Measurements from ENCODE around the gene LIAS. TPM values are rescaled to one million over a fixed set of nuclear protein-coding genes. Genes with fewer than 3 reads are reported as not detected.

Gene LIAS
- polyA plus RNA-seq, 2 donors: 14.2 to 15.2 TPM

DNA sequence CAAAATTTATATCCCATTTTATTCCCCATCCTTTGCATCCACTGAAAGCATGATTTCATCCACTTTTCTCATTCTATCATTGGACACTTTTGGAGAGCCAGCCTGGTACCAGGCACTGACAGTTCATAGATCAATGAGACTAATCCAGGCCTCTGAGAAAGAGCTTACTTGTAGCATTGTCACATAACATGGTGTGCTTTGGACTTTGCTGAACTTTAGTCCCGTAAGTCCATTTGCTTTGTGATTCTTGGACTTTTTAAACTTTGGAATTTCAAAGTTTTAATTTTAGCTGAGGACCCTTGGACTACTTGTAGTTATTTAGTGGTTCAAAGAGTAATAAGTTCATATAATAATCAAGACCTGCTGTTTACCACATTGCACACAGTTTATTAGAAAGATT lies 11.5 kb downstream of the LIAS start:
- Histone ChIP-seq H3K27me3 (ENCODE audit: control insufficient read depth in 1 of 2, insufficient read depth in 2 of 2, low read length in 2 of 2) (no peaks in the 10 kb centered on the region), H3K4me1 (ENCODE audit: control insufficient read depth in 2 of 2, insufficient read depth in 2 of 2, low read length in 1 of 2) (no peaks in the 10 kb centered on the region), H3K36me3 (ENCODE audit: control insufficient read depth in 2 of 2, insufficient read depth in 2 of 2, low read length in 1 of 2) (no peaks in the 10 kb centered on the region), H3K4me3 (ENCODE audit: low read depth in 1 of 2, low read length in 2 of 2) (no peak overlapping the region), H3K9me3 (ENCODE audit: control insufficient read depth in 2 of 2, insufficient read depth in 1 of 2, low read depth in 1 of 2, low read length in 1 of 2) (no peaks in the 10 kb centered on the region), H3K27ac (ENCODE audit: low read depth in 2 of 2, low read length in 1 of 2) (no peak overlapping the region)
- WGBS, 2 donors: 83 to 89% methylated on average over 1 of the region's 1 CpG

DNA sequence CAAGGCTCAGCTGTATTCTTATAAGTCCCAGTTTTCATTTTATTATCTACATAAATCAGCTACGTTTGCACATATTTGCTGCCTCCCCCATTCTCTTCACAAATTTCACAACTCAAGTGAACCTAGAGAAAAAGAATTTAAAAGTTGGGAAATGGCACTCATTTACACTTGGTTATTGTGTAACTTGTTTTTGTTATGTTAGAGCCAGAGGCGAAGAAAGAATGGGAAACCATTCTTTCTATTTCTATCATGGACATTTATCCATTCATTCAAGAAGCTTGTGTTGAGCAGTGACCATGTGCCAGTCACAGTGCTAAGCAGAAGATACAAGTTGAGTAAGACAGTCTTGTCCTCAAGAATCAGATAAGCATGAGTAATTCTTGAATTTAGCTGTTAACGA lies 13.5 kb downstream of the LIAS start:
- Histone ChIP-seq H3K4me1 (ENCODE audit: control insufficient read depth in 2 of 2, insufficient read depth in 2 of 2, low read length in 1 of 2) (no peaks in the 10 kb centered on the region), H3K4me3 (ENCODE audit: low read depth in 1 of 2, low read length in 2 of 2) (no peak overlapping the region), H3K27me3 (ENCODE audit: control insufficient read depth in 1 of 2, insufficient read depth in 2 of 2, low read length in 2 of 2) (no peaks in the 10 kb centered on the region), H3K27ac (ENCODE audit: low read depth in 2 of 2, low read length in 1 of 2) (no peak overlapping the region), H3K36me3 (ENCODE audit: control insufficient read depth in 2 of 2, insufficient read depth in 2 of 2, low read length in 1 of 2) (no peaks in the 10 kb centered on the region), H3K9me3 (ENCODE audit: control insufficient read depth in 2 of 2, insufficient read depth in 1 of 2, low read depth in 1 of 2, low read length in 1 of 2) (no peaks in the 10 kb centered on the region)
- WGBS, 2 donors: 89 to 92% methylated on average over 3 of the region's 3 CpGs

DNA sequence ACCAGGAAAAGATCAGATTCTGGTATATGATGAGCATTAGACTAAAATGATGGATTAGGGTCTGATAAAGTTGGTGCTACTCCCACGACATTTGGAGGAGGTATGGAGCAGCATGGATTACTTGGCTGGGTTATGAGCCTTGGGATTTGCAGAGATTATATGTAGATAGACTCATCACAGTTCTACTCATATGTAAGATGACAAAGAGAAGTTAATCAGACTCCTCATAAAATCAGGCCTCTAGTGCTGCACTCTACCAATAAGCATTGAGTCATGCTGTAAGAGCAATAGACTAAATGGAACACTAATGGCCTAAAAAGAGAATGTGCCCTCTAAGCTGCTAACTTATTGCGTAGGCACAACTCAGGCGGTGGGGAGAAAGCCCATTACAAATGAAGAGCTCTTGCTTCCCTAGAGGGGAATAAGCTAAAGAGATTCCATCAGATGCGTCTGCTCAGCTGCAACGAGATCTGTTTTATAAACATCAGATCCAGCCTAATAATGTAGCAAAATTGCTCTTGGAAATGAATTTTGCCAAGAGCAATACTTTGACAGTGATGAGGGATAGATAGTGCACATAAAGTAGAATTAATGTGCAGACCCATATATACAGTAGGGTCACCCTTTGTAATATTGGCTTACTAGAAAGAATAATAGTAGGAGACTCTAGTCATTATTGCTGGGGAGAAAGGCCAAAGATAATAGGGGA lies 17.5 kb downstream of the LIAS start:
- H3K9me3 ChIP-seq (ENCODE audit: control insufficient read depth in 2 of 2, insufficient read depth in 1 of 2, low read depth in 1 of 2, low read length in 1 of 2): no peaks in the 10 kb centered on the region
- 77 to 83% methylated on average over 5 of the region's 5 CpGs for WGBS, 2 donors
- H3K4me3 ChIP-seq (ENCODE audit: low read depth in 1 of 2, low read length in 2 of 2): no peak overlapping the region
- H3K27ac ChIP-seq (ENCODE audit: low read depth in 2 of 2, low read length in 1 of 2): no peak overlapping the region
- H3K27me3 ChIP-seq (ENCODE audit: control insufficient read depth in 1 of 2, insufficient read depth in 2 of 2, low read length in 2 of 2): no peaks in the 10 kb centered on the region
- H3K36me3 ChIP-seq (ENCODE audit: control insufficient read depth in 2 of 2, insufficient read depth in 2 of 2, low read length in 1 of 2): no peaks in the 10 kb centered on the region
- no peaks in the 10 kb centered on the region for H3K4me1 ChIP-seq (ENCODE audit: control insufficient read depth in 2 of 2, insufficient read depth in 2 of 2, low read length in 1 of 2)

DNA sequence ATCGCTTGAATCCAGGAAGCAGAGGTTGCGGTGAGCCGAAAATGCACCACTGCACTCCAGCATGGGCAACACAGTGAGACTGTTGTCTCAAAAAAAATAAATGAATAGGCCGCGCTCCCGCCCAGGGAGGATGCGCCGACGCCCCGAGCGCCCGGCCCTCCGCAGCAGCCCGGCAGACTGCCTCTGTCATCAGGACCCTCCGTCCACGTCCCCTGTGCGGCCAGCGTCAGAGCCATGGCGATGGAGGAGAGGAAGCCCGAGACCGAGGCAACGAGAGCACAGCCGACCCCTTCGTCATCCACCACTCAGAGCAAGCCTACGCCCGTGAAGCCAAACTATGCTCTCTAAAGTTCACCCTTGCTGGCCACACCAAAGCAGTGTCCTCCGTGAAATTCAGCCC lies 21.4 kb downstream of the LIAS start:
- WGBS, 2 donors: 97 to 98% methylated on average over 27 of the region's 27 CpGs
- Histone ChIP-seq H3K4me3 (ENCODE audit: low read depth in 1 of 2, low read length in 2 of 2) (no peak overlapping the region), H3K4me1 (ENCODE audit: control insufficient read depth in 2 of 2, insufficient read depth in 2 of 2, low read length in 1 of 2) (no peaks in the 10 kb centered on the region), H3K36me3 (ENCODE audit: control insufficient read depth in 2 of 2, insufficient read depth in 2 of 2, low read length in 1 of 2) (no peaks in the 10 kb centered on the region), H3K27me3 (ENCODE audit: control insufficient read depth in 1 of 2, insufficient read depth in 2 of 2, low read length in 2 of 2) (no peaks in the 10 kb centered on the region), H3K27ac (ENCODE audit: low read depth in 2 of 2, low read length in 1 of 2) (no peak overlapping the region), H3K9me3 (ENCODE audit: control insufficient read depth in 2 of 2, insufficient read depth in 1 of 2, low read depth in 1 of 2, low read length in 1 of 2) (peaks cover 2 to 4% of the 10 kb centered on the region in 2 donors)

DNA sequence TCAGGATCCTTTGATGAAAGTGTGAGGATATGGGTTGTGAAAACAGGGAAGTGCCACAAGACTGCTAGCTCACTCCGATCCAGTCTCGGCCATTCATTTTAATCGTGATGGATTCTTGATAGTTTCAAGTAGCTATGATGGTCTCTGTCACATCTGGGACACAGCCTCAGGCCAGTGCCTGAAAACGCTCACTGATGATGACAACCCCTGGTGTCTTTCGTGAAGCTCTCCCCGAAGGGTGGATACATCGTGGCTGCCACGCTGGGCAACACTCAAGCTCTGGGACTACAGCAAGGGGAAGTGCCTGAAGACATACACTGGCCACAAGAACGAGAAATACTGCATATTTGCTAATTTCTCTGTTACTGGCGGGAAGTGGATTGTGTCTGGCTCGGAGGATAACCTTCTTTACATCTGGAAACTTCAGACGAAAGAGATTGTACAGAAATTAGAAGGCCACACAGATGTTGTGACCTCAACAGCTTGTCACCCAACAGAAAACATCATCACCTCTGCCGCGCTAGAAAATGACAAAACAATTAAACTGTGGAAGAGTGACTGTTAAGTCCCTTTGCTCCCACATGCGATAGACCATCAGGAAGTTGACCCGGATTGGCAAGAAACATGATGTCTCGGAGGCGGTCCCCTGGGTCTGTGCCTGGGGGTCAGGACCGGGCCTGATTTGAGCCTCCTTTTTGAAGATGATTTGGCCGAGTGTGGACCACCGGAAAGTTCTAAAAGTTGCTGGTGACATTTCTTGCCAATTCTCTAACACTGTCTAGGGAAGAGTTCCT lies 22.2 kb downstream of the LIAS start:
- Histone ChIP-seq H3K27me3 (ENCODE audit: control insufficient read depth in 1 of 2, insufficient read depth in 2 of 2, low read length in 2 of 2) (no peaks in the 10 kb centered on the region), H3K4me1 (ENCODE audit: control insufficient read depth in 2 of 2, insufficient read depth in 2 of 2, low read length in 1 of 2) (no peaks in the 10 kb centered on the region), H3K9me3 (ENCODE audit: control insufficient read depth in 2 of 2, insufficient read depth in 1 of 2, low read depth in 1 of 2, low read length in 1 of 2) (peaks cover 2 to 6% of the 10 kb centered on the region in 2 donors), H3K27ac (ENCODE audit: low read depth in 2 of 2, low read length in 1 of 2) (no peak overlapping the region), H3K36me3 (ENCODE audit: control insufficient read depth in 2 of 2, insufficient read depth in 2 of 2, low read length in 1 of 2) (no peaks in the 10 kb centered on the region), H3K4me3 (ENCODE audit: low read depth in 1 of 2, low read length in 2 of 2) (no peak overlapping the region)
- 86 to 89% methylated on average over 21 of the region's 21 CpGs for WGBS, 2 donors

DNA sequence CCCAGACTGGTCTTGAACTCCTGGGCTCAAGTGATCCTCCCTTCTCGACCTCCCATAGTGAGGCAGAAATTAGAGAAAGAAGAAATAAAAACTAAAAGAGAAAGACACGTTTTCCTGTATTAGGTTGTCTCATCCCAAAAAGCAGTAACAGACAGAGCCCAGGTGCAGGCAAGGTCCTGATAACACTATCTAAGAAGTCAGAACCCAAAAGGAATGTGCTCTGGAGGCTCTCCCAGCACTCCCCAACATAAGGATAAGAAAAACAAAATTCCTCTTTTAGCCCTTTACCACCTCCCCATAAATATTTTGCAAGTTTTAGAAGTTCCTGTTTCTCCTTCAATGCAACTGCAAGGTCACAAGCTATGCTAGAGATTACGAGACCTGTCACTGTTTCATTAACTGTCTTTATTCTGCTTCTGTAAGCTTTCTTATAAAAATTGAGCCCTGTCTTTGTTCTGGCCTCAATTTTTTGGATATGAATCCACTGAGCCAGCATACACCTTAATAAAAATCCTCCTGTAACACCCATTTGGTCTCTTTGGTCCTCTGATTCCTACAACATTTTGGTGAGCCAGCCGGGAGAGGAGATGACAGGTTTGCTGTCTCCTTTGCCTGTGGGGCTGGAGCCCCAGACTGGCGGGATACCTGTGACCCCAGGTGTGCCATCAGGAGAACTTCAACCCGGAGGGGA lies 25.9 kb downstream of the LIAS start:
- 87 to 95% methylated on average over 6 of the region's 6 CpGs for WGBS, 2 donors
- Histone ChIP-seq H3K4me3 (ENCODE audit: low read depth in 1 of 2, low read length in 2 of 2) (no peak overlapping the region), H3K4me1 (ENCODE audit: control insufficient read depth in 2 of 2, insufficient read depth in 2 of 2, low read length in 1 of 2) (no peaks in the 10 kb centered on the region), H3K9me3 (ENCODE audit: control insufficient read depth in 2 of 2, insufficient read depth in 1 of 2, low read depth in 1 of 2, low read length in 1 of 2) (peaks cover 2 to 6% of the 10 kb centered on the region in 2 donors), H3K27me3 (ENCODE audit: control insufficient read depth in 1 of 2, insufficient read depth in 2 of 2, low read length in 2 of 2) (no peaks in the 10 kb centered on the region), H3K36me3 (ENCODE audit: control insufficient read depth in 2 of 2, insufficient read depth in 2 of 2, low read length in 1 of 2) (no peaks in the 10 kb centered on the region), H3K27ac (ENCODE audit: low read depth in 2 of 2, low read length in 1 of 2) (no peak overlapping the region)

DNA sequence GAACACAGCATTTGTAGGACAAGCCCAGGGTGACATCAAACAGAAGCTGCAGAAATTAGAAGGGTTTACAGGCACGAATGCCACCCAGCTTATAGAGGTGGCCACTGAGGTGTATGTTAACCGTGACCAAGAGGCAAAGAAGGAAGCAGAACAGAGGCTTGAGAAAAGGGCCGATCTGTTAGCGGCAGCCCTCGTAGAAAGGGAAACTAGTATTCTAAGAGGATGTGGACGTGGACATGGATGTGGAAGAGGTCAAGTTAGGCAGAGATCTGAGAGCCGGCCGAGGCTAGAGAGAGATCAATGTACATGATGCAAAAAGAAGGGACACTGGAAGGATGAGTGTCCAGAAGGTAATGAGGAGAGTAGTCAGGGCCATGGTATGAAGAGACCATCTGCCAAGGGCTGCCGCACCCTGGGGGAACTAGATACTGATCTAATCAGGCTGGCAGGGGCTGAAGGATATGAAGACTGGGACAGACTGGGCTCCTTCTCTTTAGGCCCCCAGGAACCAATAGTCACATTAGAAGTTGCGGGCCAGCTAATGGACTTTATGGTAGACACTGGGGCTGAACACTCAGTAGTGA lies 27.5 kb downstream of the LIAS start:
- H3K27ac ChIP-seq (ENCODE audit: low read depth in 2 of 2, low read length in 1 of 2): no peak overlapping the region
- no peaks in the 10 kb centered on the region for H3K27me3 ChIP-seq (ENCODE audit: control insufficient read depth in 1 of 2, insufficient read depth in 2 of 2, low read length in 2 of 2)

DNA sequence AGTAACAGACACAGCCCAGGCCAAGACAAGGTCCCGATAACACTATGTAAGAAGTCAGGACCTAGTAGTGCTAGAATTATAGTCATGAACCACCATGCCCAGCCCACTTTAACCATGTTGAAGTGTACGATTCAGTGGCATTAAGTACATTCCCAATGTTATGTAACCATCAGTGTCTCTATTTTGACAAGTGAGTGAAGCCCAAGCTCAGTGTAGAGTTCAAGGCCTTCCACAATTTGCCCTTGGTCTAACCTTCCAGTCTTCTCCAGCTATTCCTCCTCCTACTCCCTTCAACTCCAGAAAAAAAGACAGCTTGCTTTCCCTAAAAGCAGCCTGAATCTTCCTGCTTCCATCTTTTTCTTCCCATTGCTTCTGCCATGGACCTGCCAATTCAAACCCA lies 31.5 kb downstream of the LIAS start:
- no peaks in the 10 kb centered on the region for H3K36me3 ChIP-seq (ENCODE audit: control insufficient read depth in 2 of 2, insufficient read depth in 2 of 2, low read length in 1 of 2)
- WGBS, 2 donors: 92 to 94% methylated on average over 2 of the region's 2 CpGs
- no peaks in the 10 kb centered on the region for H3K4me1 ChIP-seq (ENCODE audit: control insufficient read depth in 2 of 2, insufficient read depth in 2 of 2, low read length in 1 of 2)
- no peaks in the 10 kb centered on the region for H3K27me3 ChIP-seq (ENCODE audit: control insufficient read depth in 1 of 2, insufficient read depth in 2 of 2, low read length in 2 of 2)
- no peak overlapping the region for H3K27ac ChIP-seq (ENCODE audit: low read depth in 2 of 2, low read length in 1 of 2)
- no peak overlapping the region for H3K4me3 ChIP-seq (ENCODE audit: low read depth in 1 of 2, low read length in 2 of 2)
- H3K9me3 ChIP-seq (ENCODE audit: control insufficient read depth in 2 of 2, insufficient read depth in 1 of 2, low read depth in 1 of 2, low read length in 1 of 2): peaks cover 0 to 2% of the 10 kb centered on the region in 2 donors

More for the DNA sequence above, 27.5 kb downstream of the LIAS start:
- Histone ChIP-seq H3K36me3 (ENCODE audit: control insufficient read depth in 2 of 2, insufficient read depth in 2 of 2, low read length in 1 of 2) (no peaks in the 10 kb centered on the region), H3K9me3 (ENCODE audit: control insufficient read depth in 2 of 2, insufficient read depth in 1 of 2, low read depth in 1 of 2, low read length in 1 of 2) (peaks cover 2 to 6% of the 10 kb centered on the region in 2 donors), H3K4me3 (ENCODE audit: low read depth in 1 of 2, low read length in 2 of 2) (no peak overlapping the region), H3K4me1 (ENCODE audit: control insufficient read depth in 2 of 2, insufficient read depth in 2 of 2, low read length in 1 of 2) (no peaks in the 10 kb centered on the region)
- 84 to 86% methylated on average over 10 of the region's 10 CpGs for WGBS, 2 donors

DNA sequence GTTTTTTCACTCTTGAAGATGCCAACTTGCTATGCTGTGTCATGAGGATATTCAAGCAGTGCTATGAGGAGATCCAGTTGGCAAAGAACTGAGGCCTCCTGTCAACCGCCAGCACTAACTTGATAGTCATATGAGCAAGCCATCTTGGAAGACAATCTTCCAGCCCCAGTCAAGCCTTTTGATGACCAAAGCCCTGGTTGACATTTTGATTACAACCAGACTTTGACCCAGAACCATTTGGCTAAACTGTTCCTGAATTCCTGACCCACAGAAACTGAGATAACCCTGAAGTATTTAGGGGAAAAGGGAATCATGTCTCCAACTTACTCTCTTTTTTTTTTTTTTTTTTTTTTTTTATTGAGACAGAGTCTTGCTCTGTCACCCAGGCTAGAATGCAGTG lies 35.5 kb downstream of the LIAS start:
- WGBS, 2 donors: 91 to 95% methylated on average over 1 of the region's 1 CpG
- peaks cover 2 to 3% of the 10 kb centered on the region in 2 donors for H3K36me3 ChIP-seq (ENCODE audit: control insufficient read depth in 2 of 2, insufficient read depth in 2 of 2, low read length in 1 of 2)

More for the DNA sequence above, 35.5 kb downstream of the LIAS start:
- Histone ChIP-seq H3K27ac (ENCODE audit: low read depth in 2 of 2, low read length in 1 of 2) (no peak overlapping the region), H3K4me1 (ENCODE audit: control insufficient read depth in 2 of 2, insufficient read depth in 2 of 2, low read length in 1 of 2) (no peaks in the 10 kb centered on the region), H3K4me3 (ENCODE audit: low read depth in 1 of 2, low read length in 2 of 2) (no peak overlapping the region), H3K27me3 (ENCODE audit: control insufficient read depth in 1 of 2, insufficient read depth in 2 of 2, low read length in 2 of 2) (no peaks in the 10 kb centered on the region), H3K9me3 (ENCODE audit: control insufficient read depth in 2 of 2, insufficient read depth in 1 of 2, low read depth in 1 of 2, low read length in 1 of 2) (no peaks in the 10 kb centered on the region)

Data from esophagus (tissue), 2 donors.